GM18499 (cell line): Measurements from ENCODE around the gene OASL.
"Not testable (repeated sequence)": the region's sequence is repeated elsewhere in the genome, so short reads cannot be mapped to it uniquely, and the experiment has no call there.

ENCODE experiments used
- ATAC-seq: cut with Tn5 transposase; IDR thresholded peaks from one replicate; pipeline ENCODE4 v1.9.1; 2021; ENCODE audit warnings: moderate number of reproducible peaks; ENCODE audit not compliant: insufficient read depth, unreplicated experiment

The OASL gene

DNA sequence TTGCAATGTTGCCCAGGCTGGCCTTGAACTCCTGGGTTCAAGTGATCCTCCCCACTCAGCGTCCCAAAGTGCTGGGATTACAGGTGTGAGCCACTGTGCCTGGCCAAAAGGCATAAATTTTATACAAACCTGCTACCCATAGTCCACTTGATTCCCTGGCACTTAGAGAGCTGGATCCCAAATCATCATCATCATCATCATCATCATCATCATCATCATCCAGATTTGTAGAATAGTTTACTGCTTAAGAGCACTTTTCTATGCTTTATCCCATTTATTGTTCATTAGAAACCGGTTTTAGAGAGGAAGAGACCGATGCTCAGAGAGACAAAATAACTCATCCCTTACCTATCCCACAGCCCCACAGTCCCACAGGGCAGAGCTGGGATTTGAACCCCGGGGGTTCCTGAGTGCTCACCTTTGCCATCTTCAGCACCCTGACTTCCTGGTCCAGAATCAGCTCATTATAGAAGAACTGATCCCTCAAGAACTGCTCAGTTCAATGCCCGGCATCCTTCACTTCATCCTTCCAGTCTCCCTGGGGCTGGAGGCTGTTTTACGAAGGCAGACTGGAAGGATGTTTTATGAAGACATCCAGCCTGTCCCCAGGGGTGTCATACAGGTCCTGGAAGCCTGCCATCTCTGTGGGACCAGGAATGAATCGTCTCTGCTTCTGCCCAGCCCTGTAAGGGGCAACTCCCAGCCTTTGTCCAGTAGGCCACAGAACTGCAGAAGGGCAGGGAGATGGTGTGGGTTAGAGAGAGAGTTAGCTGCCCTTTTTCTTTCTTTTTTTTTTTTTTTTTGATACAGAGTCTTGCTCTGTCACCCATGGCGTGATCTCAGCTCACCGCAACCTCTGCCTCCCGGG, 20.2 kb upstream of the OASL start:
- ATAC-seq = no peak

DNA sequence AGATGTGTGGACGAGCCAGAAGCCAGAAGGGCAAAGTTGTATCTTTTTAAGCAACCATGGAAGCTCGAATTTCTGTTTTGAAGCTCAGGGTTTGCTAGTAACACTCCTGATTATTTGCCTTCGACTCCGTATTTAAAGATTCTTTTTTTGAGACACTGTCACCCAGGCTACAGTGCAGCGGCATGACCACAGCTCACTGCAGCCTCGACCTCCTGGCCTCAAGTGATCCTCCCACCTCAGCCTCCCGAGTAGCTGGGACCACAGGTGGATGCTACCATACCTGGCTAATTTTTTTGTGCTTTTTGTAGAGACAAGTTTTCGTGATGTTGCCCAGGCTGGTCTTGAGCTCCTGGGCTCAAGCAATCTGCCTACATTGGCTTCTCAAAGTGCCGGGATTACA, 18.7 kb upstream of the OASL start:
- no peak for ATAC-seq

DNA sequence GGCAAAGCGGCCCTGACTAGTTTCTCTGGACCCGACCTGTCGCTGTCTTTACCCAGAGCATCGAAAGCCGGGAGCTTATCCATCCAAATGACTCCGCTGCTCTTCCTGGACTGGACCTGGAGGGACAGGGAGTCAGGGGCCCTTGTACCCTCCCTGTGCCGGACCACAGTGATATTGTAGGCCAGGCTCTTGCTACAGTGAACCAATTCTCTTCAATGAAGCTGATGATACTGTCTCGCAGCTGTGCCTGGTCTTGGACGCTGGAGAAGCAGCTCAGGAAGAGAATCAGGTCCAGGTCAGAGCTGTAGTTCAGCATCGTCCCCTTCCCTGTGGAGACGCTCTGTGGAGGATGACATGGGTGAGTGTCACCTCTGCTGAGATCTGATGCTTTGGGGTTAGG, 14.7 kb upstream of the OASL start:
- ATAC-seq = no peak

DNA sequence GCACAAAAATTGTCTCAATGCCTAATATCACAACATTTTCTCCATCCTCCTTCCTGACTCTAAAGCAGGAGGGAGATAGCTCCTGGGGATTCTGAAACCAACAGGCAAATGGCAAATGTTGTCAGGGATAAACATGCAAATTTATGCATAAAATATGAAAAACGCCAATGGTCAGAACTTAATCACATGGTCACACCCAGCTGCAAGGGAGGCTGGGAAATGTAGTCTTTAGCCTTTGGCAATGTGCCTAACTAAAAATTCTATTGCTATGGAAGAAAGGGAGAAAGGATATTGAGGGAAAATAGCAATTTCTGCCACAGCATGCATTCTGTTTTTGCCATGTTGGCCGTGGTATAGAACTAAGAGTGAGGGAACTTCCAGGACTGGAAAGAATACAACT, 11.7 kb upstream of the OASL start:
- no peak for ATAC-seq

DNA sequence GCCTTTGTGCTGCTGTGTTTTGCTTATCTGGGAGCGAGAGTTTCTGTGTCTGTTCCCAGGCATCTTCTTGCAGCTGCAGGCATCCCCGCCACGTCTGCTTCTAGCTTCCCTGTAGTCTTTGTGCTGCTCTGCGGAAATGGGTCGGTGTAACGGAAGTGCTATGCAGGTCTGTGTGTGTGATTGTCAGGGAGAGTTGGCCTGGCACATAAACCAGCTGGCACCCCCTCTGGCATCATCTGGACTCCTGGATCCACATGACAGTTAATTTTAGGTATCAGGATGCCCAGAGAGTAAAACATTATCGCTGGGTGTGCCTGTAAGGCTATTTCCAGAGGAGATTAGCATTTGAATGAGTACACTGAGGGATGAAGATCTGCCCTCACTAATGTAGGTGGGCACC, 9.4 kb upstream of the OASL start:
- no peak for ATAC-seq

DNA sequence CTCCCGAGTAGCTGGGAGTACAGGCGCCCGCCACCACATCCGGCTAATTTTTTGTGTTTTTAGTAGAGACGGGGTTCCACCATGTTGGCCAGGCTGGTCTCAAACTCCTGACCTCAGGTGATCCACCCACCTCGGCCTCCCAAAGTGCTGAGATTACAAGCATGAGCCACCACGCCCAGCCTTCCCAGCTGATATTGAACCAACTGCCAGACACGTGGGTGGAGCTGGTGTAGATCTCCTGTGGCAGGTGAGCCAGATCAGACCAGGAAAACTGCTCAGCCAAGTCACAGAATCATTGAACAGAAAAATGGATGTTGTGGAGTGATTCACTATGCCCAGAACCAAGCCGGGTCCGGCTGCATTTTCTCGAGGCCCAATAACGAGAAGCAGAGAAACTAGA, 8.4 kb upstream of the OASL start:
- not testable (repeated sequence) for ATAC-seq

DNA sequence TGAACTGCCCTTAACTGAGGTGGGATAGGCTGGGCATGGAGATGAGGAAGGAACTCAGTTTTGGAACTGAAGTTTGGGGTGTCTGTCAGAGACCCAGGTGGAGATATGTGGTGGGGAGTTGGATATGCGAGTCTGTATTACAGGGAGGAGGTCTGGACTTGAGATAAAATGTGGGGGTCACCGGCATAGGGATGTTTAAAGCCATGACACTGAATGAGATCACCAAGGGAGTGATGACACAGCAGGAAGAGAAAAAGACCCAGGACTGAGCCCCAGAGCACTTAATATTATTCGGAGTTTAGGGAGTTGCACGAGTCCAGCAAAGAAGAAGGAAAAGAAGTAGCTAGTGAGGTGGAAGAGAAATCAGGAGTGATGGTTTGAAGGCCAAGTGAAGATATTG, 4.0 kb upstream of the OASL start:
- no peak for ATAC-seq

DNA sequence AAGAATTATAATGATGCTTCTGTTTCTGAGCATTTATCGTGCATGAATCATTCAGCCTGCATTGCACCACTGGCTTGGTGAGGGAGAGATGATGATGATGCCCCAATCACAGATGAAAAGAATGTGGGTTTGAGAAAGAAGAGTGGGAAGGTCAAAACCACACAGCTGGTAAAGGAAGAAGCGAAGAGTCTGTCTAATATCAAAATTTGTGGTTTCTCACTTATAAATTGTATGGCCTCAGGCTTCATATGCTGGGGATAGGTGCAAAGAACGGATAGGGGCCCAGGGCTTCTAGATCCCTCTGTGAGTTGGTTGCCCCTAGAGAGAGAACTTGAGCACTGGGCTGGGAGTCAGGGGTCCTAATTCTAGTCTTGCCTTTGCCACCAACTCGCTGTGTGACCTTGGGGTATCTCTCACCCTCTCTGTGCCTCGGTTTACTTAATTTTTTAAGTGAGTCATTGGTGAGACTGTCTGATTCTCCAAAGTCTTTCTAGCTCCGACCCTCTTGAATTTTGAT, 2.2 kb downstream of the OASL start:
- ATAC-seq = no peak

DNA sequence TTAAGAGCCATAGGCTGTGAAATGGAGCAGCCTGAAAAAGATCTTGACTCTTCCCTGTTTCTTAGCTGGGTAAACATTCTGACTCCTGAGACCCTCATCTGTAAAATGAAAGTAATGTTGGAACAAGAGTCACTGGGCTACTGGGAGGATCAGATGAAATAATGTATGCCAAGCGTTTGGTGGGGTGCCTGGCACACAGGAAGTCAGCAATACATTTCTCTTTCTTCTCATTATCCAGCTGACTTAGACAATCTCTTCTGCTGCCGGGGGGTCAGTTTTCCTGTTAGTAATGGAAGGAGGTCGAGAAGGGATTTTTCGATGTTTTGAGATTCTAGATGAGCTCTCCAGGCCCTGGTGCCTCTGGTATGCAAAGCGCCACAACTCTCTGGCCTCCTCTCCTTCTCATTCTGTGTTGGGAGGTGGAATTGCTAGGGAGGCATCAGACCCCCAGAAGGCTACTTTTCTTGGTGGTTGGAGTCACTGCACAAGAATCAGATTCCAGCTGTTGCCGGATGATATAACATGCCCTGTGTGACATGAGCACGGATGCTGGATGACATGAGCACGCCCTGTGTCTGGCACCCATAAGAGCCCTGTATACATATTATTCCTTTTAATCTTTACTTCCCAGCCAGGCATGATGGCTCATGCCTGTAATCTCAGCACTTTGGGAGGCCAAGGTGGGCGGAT, 4.3 kb downstream of the OASL start:
- ATAC-seq = no peak

DNA sequence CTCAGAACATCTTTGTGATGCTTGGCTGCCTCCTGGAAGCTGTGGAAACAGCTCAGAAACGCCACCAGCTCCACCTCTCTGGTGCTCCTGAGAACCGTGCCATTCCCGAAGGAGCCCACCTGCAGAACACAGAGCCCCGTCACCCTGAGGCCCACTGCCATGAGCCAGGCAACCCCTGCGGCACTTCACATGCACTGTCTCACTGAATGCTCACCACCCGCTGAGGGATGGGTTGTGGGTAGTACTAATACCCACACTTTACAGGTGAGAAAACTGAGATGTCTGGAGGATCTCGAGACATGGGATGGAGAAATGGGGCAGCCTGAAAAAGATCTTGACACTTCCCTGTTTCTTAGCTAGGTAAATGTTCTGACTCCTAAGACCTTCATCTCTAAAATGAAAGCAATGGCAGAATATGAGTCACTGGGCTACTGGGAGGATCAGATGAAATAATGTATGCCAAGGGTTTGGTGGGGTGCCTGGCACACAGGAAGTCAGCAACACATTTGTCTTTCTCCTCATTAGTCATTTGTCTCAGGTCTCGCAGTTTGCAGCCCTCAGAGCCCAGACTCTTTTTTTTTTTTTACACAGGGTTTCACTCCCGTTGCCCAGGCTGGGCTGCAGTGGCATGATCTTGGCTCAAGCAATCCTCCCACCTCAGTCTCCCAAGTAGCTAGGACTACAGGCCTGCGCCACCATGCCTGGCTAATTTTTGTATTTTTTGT, 5.3 kb downstream of the OASL start:
- ATAC-seq = no peak

DNA sequence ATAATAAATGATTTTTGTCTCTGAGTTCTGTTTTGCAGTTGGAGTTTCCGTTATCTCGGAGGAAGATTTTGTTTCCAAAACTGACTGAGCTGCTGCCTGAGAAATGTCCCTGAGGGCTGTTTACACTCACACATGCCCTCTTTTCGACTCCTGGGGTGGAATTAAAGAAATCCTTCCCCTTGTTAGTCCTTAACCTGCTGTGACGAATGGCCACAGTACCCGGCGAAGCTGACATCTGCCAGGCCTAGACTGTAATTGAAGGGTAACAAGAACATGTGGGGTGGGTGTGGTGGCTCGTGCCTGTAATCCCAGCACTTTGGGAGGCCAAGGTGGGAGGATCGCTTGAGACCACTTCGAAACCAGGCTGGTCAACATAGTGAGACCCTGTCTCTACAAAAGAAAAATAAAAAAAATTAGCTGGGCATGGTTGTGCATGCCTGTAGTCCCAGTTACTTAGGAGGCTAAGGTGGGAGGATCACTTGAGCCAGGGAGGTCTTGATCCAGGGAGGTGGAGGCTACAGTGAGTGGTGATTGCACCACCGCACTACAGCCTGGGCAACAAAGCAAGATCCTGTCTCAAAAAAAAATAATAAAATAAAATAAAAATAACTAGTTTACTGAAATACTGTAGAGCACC, 8.4 kb downstream of the OASL start:
- no peak for ATAC-seq

DNA sequence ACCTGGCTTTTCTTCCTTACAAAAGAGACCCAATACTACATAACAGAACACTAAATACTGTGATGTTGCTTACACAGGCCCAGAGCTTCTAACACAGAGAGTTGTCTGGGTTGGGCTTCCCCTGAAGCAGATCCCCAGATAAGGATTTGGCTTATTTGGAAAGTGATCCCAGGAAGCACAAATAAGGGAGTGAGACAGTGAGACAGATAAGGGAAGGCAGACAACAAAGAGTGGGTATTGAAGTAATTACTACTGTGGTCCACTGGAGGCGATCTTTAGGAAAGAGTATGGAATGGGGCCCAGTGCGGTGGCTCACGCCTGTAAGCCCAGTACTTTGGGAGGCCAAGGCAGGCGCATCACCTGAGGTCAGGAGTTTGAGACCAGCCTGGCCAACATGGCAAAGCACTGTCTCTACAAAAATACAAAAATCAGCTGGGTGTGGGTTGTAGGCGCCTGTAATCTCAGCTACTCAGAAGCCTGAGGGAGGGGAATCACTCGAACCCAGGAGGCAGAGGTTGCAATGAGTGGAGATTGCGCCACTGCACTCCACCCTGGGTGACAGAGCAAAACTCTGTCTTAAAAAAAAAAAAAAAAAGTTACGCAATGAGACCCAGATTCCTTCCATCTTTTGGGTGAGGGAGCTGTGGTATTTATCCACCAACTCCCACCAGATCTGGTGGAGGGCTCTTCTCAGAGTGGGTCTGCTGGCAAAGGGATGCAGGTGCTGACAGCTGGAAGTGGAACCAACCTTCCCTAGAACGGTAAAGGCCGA, 12.6 kb downstream of the OASL start:
- ATAC-seq = no peak

DNA sequence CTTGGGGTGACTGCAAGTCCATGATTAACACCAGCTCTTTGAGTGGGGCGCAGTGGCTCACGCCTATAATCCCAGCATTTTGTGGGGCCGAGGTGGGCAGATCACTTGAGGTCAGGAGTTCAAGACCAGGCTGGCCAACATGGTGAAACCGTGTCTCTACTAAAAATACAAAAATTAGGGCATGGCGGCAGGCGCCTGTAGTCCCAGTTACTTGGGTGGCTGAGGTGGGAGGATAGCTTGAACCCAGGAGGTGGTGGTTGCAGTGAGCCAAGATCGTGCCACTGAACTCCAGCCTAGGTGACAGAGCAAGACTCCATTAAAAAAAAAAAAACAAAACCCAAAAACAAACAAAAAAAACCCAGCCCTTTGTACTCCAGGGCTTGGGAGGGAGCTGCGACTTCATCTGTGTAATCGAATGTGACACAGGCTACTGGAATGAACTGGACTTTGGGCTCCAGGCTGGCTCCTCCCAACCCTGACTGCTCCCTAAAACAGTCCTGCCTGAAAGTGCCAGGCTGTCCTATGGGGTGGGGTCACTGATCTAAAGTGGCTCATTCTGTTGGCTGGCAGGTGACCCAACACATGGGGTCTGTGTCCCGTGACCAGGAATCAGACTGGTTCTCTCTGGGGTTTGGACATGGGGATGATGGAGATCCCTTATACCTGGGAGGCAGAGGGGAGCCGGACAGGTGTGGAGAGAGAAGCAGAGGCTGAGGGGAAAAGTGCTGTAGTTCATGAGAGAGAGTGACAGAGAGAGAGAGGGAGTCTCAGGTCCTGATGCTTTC, 13.4 kb downstream of the OASL start:
- no peak for ATAC-seq

DNA sequence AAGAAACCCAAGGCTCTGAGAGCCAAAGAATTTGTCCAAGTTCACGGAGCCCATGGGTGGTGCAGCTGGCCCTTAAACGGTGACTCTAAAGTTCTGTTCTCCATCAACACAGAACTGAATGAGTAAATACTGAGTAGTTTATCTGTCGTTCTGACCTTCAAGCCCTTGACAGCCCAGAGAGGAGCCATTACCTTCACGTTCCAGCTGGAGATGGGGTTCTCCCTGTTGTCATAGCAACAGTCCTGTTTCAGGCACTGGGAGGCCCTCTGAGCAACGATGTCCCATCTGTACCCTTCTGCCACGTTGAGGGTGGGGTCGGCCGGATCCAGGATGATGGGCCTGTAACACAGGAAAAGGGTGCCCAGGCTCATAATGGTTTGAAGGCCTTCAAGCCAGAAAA, 15.2 kb downstream of the OASL start:
- ATAC-seq = no peak

DNA sequence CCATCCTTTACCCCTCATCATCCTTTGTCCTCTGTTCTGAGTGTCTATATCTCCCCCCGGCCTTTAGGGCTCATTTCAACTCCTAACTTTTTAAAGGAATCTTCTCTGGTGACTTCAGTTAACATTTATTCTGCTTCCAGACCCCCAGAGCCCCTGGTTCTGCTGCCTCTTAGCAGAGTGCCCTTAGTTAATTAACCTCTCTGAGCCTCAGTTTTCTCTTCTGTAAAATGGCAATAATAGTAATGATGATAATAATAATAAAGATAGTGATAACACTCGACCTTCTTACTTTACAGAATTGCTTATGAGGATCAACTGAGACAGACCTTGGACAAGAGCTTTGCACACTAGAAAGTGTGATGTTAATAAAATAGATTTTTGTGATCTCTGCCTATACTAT, 16.3 kb downstream of the OASL start:
- no peak for ATAC-seq

DNA sequence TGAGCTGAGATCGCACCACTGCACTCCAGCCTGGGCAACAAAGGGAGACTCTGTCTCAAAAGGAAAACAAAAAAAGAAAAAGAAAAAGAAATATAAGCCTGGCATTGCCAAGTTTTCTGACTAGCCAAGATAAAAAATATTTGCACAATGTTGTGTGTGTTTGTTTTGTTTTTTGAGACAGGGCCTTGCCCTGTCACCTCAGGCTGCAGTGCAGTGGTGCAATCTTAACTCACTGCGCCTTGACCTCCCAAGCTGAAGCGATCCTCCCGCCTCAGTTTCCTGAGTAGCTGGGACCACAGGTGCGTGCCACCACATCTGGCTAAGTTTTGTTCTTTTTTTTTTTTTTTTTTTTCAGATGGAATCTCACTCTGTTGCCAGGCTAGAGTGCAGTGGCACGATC, 17.3 kb downstream of the OASL start:
- ATAC-seq = no peak

DNA sequence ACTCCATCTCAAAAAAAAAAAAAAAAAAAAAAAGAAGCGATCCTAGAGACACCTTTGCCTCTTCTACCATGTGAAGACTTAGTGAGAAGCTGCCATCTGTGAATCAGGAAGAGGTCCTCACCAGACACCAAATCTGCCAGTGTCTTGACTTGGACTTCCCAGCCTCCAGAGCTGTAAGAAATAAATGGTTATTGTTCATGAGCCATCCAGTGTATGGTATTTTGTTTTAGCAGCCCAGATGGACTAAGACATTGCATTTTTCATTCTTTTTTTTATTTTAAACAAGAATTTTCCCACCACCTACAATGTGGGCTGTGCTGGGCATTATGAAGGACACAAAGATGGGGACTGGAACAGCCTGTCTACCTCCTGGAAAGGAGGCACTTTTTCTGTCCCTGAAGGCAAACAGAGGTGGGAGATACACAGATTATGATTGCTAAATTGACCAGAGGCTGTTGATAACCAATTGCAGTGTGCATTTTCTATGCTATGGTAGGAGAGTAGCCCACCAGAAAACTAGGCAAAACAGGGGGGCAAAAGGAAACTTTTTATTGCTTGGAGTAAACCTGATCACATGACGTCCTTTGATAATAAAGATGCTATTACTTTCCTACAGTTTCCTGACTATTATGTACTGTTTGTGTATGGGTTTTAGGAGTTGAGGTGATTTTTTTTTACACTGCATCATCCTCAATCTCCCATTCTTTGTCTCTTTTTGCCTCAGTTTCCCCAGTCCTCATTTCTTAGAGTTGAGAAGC, 20.0 kb downstream of the OASL start:
- no peak for ATAC-seq

DNA sequence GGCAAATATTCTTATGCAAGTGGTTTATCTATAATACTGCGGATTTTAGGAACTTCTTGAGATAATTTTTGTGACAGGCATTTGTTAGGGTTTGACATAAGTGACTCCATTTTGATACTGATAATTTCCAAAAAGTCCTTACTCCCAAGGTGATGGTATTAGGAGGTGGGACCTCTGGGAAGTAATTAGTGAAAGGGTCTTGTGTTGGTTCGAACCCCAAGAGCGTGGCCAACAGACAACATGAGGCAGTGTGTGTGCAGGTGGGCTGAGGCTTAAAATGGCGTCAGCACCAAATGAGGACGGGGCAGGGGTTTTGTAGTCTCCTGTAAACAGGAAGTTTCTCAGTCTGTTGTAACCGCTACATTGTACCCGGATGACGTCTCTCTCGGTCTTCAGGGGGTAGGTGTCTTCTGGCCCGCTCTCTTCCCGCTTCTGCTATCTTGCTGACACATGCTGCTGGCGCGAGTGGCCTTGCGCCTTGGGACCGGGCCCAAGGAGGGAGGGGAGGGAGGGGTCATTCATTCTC, 21.0 kb downstream of the OASL start:
- ATAC-seq = no peak
